ENCODE results near the gene XRN2.

Gene XRN2

GRCh38 chr20:21436205-21436604 is 133.1 kb downstream of the XRN2 start:
- no peak for DNase-seq

GRCh38 chr20:21437248-21437647 is 134.1 kb downstream of the XRN2 start:
- DNase-seq = no peak

GRCh38 chr20:21437816-21438215 is 134.7 kb downstream of the XRN2 start:
- DNase-seq = no peak

Data from NCI-H1105 treated with DMSO at 0.1 percent for 48 hours (cell line).